H1 (cell line): ENCODE results near the gene ZNF473. TPM values are rescaled to one million over a fixed set of nuclear protein-coding genes. Genes with fewer than 3 reads are reported as not detected.

ENCODE experiments used
- CTCF ChIA-PET: fragments of 300-600 bp; sonication (Branson Sonifier 250); formaldehyde crosslinking; loops from one replicate; lab custom pipeline; 2021; ENCODE audit not compliant: partially characterized antibody; lab: Charles Lee
- POLR2A ChIA-PET: fragments of 300-600 bp; sonication (Branson Sonifier 250); formaldehyde crosslinking; loops from one replicate; lab custom pipeline; 2021; ENCODE audit warnings: inconsistent platforms; ENCODE audit not compliant: partially characterized antibody; lab: Charles Lee
- DNase-seq, 2 experiments: peaks; one replicate each; pipeline versions ENCODE4 v3.0.0 to v3.0.0-alpha.2; 2010 to 2022; ENCODE audit warnings: low spot score in 2 of 2, low read depth in 1 of 2, mixed read lengths in 1 of 2
- FAIRE-seq: peaks from 2 replicates; lab custom pipeline; 2011; peaks lifted over from hg19 to GRCh38; lab: Jason Lieb, UNC
- H2AFZ ChIP-seq: 2 replicates; pipeline ENCODE4 v1.8.1; 2012; ENCODE audit warnings: low read length, inconsistent platforms
- H2AK5ac ChIP-seq: 2 replicates; pipeline ENCODE4 v1.6.1; 2013; ENCODE audit warnings: low read depth, low read length
- H2BK120ac ChIP-seq: replicated peaks from 2 replicates; pipeline ENCODE3; 2013; ENCODE audit warnings: low read depth, low read length, inconsistent platforms
- H2BK12ac ChIP-seq: 2 replicates; pipeline ENCODE4 v1.6.1; 2013; ENCODE audit warnings: low read depth, low read length
- H2BK15ac ChIP-seq: 2 replicates; pipeline ENCODE4 v1.6.1; 2013; ENCODE audit warnings: low read length
- H2BK20ac ChIP-seq: 2 replicates; pipeline ENCODE4 v1.6.1; 2013; ENCODE audit warnings: low read length
- H2BK5ac ChIP-seq: 2 replicates; pipeline ENCODE4 v1.6.1; 2013; ENCODE audit warnings: low read depth, low read length
- H3K14ac ChIP-seq: 2 replicates; pipeline ENCODE4 v1.6.1; 2013; ENCODE audit warnings: inconsistent platforms; ENCODE audit not compliant: insufficient read length
- H3K18ac ChIP-seq: 2 replicates; pipeline ENCODE4 v1.6.1; 2013; ENCODE audit warnings: low read length; ENCODE audit errors: extremely low read depth
- H3K23ac ChIP-seq: 2 replicates; pipeline ENCODE4 v1.6.1; 2013; ENCODE audit warnings: inconsistent platforms; ENCODE audit not compliant: insufficient read length
- H3K23me2 ChIP-seq: 2 replicates; pipeline ENCODE4 v1.6.1; 2013; ENCODE audit warnings: low read depth, low read length
- H3K27ac ChIP-seq: 2 replicates; pipeline ENCODE4 v1.6.1; 2011; ENCODE audit warnings: low read depth, low read length, inconsistent platforms
- H3K27me3 ChIP-seq, 4 experiments: replicated peaks in 1 of 4; 1 replicate in 1 of 4; 2 replicates in 3 of 4; pipeline versions ENCODE4 v1.6.1 to v1.8.1; 2011 to 2013; ENCODE audit warnings: low read length in 3 of 4, mild to moderate bottlenecking in 3 of 4, inconsistent platforms in 2 of 4, mixed read lengths in 2 of 4, moderate library complexity in 1 of 4; ENCODE audit not compliant: control insufficient read depth in 3 of 4, insufficient read depth in 3 of 4; ENCODE audit errors: extremely low read depth in 1 of 4
- H3K36me3 ChIP-seq, 4 experiments: 2 replicates each; pipeline versions ENCODE4 v1.6.1 to v1.8.1; 2011 to 2013; ENCODE audit warnings: mild to moderate bottlenecking in 4 of 4, low read length in 3 of 4, moderate library complexity in 2 of 4, control low read depth in 1 of 4, inconsistent platforms in 1 of 4; ENCODE audit not compliant: insufficient read depth in 4 of 4, control insufficient read depth in 2 of 4
- H3K4ac ChIP-seq: replicated peaks from 2 replicates; pipeline ENCODE3; 2013; ENCODE audit warnings: low read length, low read depth, mixed read lengths, inconsistent platforms; ENCODE audit not compliant: insufficient read length
- H3K4me1 ChIP-seq, 4 experiments: replicated peaks in 1 of 4; 1 replicate in 1 of 4; 2 replicates in 3 of 4; pipeline versions ENCODE4 v1.6.1 to v1.8.1; 2011 to 2013; ENCODE audit warnings: low read length in 3 of 4, inconsistent platforms in 2 of 4, mixed read lengths in 1 of 4; ENCODE audit not compliant: insufficient read depth in 4 of 4, control insufficient read depth in 3 of 4
- H3K4me2 ChIP-seq, 2 experiments: 2 replicates each; pipeline versions ENCODE4 v1.6.1 to v1.8.1; 2011 to 2013; ENCODE audit warnings: low read depth in 2 of 2, low read length in 2 of 2, control low read depth in 1 of 2, inconsistent platforms in 1 of 2, mild to moderate bottlenecking in 1 of 2; ENCODE audit not compliant: insufficient read depth in 1 of 2
- H3K4me3 ChIP-seq, 4 experiments: fragments of 200-600, 300-600 bp in 1 of 4; sonication (generic), shearing (Covaris generic), sonication (Bioruptor Twin) in 1 of 4; 2 replicates each; pipeline versions ENCODE4 v1.5.1 to v1.8.1; 2011 to 2016; ENCODE audit warnings: low read length in 4 of 4, low read depth in 3 of 4, control low read depth in 2 of 4, inconsistent platforms in 2 of 4, mild to moderate bottlenecking in 2 of 4, mixed read lengths in 1 of 4, moderate library complexity in 1 of 4; ENCODE audit not compliant: insufficient read depth in 2 of 4; ENCODE audit errors: extremely low read depth in 1 of 4
- H3K56ac ChIP-seq: replicated peaks from 2 replicates; pipeline ENCODE3; 2013; ENCODE audit warnings: low read depth, mild to moderate bottlenecking, mixed read lengths, low read length, inconsistent platforms; ENCODE audit not compliant: insufficient read length
- H3K79me1 ChIP-seq: 2 replicates; pipeline ENCODE4 v1.6.1; 2013; ENCODE audit warnings: low read depth, low read length, control low read depth
- H3K79me2 ChIP-seq, 2 experiments: 2 replicates each; pipeline versions ENCODE4 v1.6.1 to v1.8.1; 2012 to 2013; ENCODE audit warnings: low read length in 2 of 2, mild to moderate bottlenecking in 2 of 2, inconsistent platforms in 1 of 2; ENCODE audit not compliant: insufficient read depth in 2 of 2, control insufficient read depth in 1 of 2
- H3K9ac ChIP-seq, 4 experiments: replicated peaks in 1 of 4; 1 replicate in 1 of 4; 2 replicates in 3 of 4; pipeline versions ENCODE4 v1.6.1 to v1.8.1; 2011 to 2013; ENCODE audit warnings: low read depth in 3 of 4, low read length in 3 of 4, control low read depth in 2 of 4, mild to moderate bottlenecking in 2 of 4, moderate library complexity in 2 of 4, inconsistent platforms in 1 of 4; ENCODE audit errors: extremely low read depth in 1 of 4
- H3K9me3 ChIP-seq, 2 experiments: 2 replicates each; pipeline versions ENCODE4 v1.6.1 to v1.8.1; 2012 to 2013; ENCODE audit warnings: mild to moderate bottlenecking in 2 of 2, moderate library complexity in 2 of 2, control low read depth in 1 of 2, inconsistent platforms in 1 of 2, low read depth in 1 of 2, low read length in 1 of 2, mixed read lengths in 1 of 2; ENCODE audit not compliant: insufficient read depth in 2 of 2
- H4K20me1 ChIP-seq, 2 experiments: replicated peaks in 1 of 2; 2 replicates each; pipeline versions ENCODE3 to v1.8.1; 2011 to 2013; ENCODE audit warnings: inconsistent platforms in 2 of 2, low read length in 2 of 2, mild to moderate bottlenecking in 1 of 2; ENCODE audit not compliant: insufficient read depth in 2 of 2, control insufficient read depth in 1 of 2
- H4K5ac ChIP-seq: 2 replicates; pipeline ENCODE4 v1.6.1; 2013; ENCODE audit warnings: low read length, low read depth, mixed read lengths, inconsistent platforms; ENCODE audit not compliant: insufficient read length
- H4K8ac ChIP-seq: 2 replicates; pipeline ENCODE4 v1.8.0; 2013; ENCODE audit warnings: mild to moderate bottlenecking, moderate library complexity, low read length, inconsistent platforms; ENCODE audit not compliant: insufficient read depth; ENCODE audit errors: extremely low read depth
- H4K91ac ChIP-seq: replicated peaks from 2 replicates; pipeline ENCODE3; 2013; ENCODE audit warnings: low read length, mixed read lengths, inconsistent platforms; ENCODE audit not compliant: insufficient read length
- CHD2 ChIP-seq: IDR thresholded peaks from 2 replicates; pipeline ENCODE4 v1.6.1; 2012; ENCODE audit warnings: low read length, improper control_type of control experiment
- CREB1 ChIP-seq: IDR thresholded peaks from 2 replicates; pipeline ENCODE4 v1.6.1; 2012; ENCODE audit warnings: inconsistent platforms
- KDM5A ChIP-seq: fragments of 200-600 bp; IDR thresholded peaks from 2 replicates; pipeline ENCODE4 v1.7.1; 2012; ENCODE audit warnings: mild to moderate bottlenecking, low read length, inconsistent platforms, mixed read lengths
- POLR2AphosphoS5 ChIP-seq: IDR thresholded peaks from 2 replicates; pipeline ENCODE4 v1.6.1; 2011; ENCODE audit warnings: low read depth, low read length
- POU5F1 ChIP-seq: IDR thresholded peaks from 2 replicates; pipeline ENCODE4 v1.6.1; 2011; ENCODE audit warnings: low read depth, mild to moderate bottlenecking, low read length, moderate library complexity
- RAD21 ChIP-seq, 2 experiments: IDR thresholded peaks in 1 of 2; conservative IDR thresholded peaks in 1 of 2; 2 replicates each; pipeline ENCODE4 v1.6.1; 2011; ENCODE audit warnings: low read depth in 2 of 2, low read length in 2 of 2, improper control_type of control experiment in 1 of 2, inconsistent platforms in 1 of 2, mild to moderate bottlenecking in 1 of 2, moderate library complexity in 1 of 2
- SP4 ChIP-seq: IDR thresholded peaks from 2 replicates; pipeline ENCODE4 v1.6.1; 2012; ENCODE audit warnings: low read length, inconsistent platforms
- WGBS, 2 experiments: shearing (Covaris generic) in 1 of 2; methylation state at CpG; one replicate each; pipeline versions ENCODE4 v1.1.6 to v1.1.7; 2013 to 2015; ENCODE audit warnings: low lambda C conversion rate in 2 of 2, mixed read lengths in 2 of 2, inconsistent platforms in 1 of 2, low coverage in 1 of 2, missing lambda C conversion rate in 1 of 2; ENCODE audit not compliant: insufficient replicate concordance in 2 of 2, insufficient coverage in 1 of 2, insufficient read length in 1 of 2; ENCODE audit errors: extremely low coverage in 1 of 2, missing lambda C conversion rate in 1 of 2; 5-methylcytosine and 5-hydroxymethylcytosine counted together
- polyA plus RNA-seq, 7 experiments: library from polyadenylated mRNA; depleted of rRNA in 3 of 7; stranded (reverse) in 5 of 7; unstranded in 2 of 7; fragments of >200 nt in 5 of 7; fragments of 200-250 nt in 2 of 7; gene quantifications; 1 replicate in 5 of 7; 2 replicates in 1 of 7; 4 replicates in 1 of 7; pipeline versions ENCODE4 v1.2.1 to v1.2.3, GENCODE V29; 2011 to 2013; ENCODE audit warnings: missing spikeins in 2 of 7, mixed read lengths in 2 of 7
- total RNA-seq: library from RNA; stranded (reverse); fragmentation: NEBNext Ultra II Directional; extraction: Animal tissue kit (Norgen Biotek cat#: 25700); gene quantifications from 2 replicates; pipeline ENCODE4 v1.2.1, GENCODE V29; 2021

ZNF473 gene
- total and polyA plus RNA-seq, 2 of the 8 experiments (the other 6 are each of a cell fraction or from before 2014, with no cell fraction given), result 5.2 to 11.7 TPM

DNA sequence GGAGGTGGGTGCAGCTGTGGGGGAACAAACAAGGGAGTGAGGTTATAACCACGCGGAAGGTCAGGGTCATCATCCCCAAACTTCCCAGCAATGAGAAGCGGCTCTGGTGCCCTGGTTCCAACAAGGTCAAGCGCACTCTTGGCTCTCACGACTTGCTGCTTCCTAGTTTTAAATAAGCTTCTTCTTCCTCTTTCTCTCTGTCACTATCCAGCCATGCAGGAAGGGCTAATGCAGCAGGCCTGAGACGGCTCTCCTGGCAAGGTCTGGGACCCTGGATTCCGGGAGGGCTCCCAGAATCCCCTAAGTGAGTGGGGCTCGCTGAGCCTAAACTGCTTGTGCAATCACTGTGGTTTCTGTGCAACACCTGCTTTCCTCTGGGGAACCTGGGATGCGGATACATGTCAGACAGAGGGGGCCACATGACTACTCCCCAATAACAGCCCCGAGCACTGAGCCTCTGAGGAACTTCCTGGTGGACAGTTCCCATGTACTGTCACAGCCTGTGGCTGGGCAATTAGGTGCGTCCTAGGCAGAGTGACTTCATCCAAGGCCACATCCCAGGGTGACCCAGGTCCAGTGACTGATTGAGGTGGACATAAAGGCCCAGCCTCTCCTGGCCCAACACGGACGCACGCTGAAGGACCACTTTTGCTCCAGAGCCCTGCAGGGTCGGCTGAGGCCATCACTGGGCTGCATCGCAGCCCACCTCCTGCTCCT, 24.8 kb upstream of the ZNF473 start:
- peaks cover 0 to 7% (median 2%) of the 10 kb centered on the region in 4 experiments; a peak in 3 of 8 replicates for H3K36me3 ChIP-seq
- H3K27ac ChIP-seq, result no peak overlapping the region
- WGBS, 2 experiments, result 87% methylated on average over 16 of the region's 16 CpGs; no CpG with 5 or more reads in 1 of the 2 experiments
- no peak overlapping the region for H3K23ac ChIP-seq
- no peak for TF ChIP-seq CHD2
- no peak for TF ChIP-seq KDM5A
- no peak for TF ChIP-seq POU5F1
- no peak for TF ChIP-seq POLR2AphosphoS5
- TF ChIP-seq RAD21 (IDR thresholded peaks at IDR 0.05 in 1 of 2, conservative IDR thresholded peaks at IDR 0.05 in 1 of 2; ENCODE audit: low read depth in 2 of 2, low read length in 2 of 2), result no peak
- TF ChIP-seq SP4, result no peak
- TF ChIP-seq CREB1, result no peak
- H3K79me2 ChIP-seq, result no peaks in the 10 kb centered on the region
- H3K9me3 ChIP-seq, result no peaks in the 10 kb centered on the region
- H3K23me2 ChIP-seq, result no peaks in the 10 kb centered on the region
- no peak overlapping the region for H4K91ac ChIP-seq
- no peak overlapping the region for H3K9ac ChIP-seq
- POLR2A ChIA-PET, result interaction anchor here (1.2 kb wide), 1 partner anchor 17 kb away, joined by 3 read pairs; no protein-coding TSS in a partner anchor
- H3K27me3 ChIP-seq, result no peaks in the 10 kb centered on the region
- no peak overlapping the region for H2BK5ac ChIP-seq
- H3K18ac ChIP-seq, result no peak overlapping the region
- H3K4ac ChIP-seq, result no peak overlapping the region
- H3K4me1 ChIP-seq, result no peaks in the 10 kb centered on the region
- H3K4me2 ChIP-seq, result no peak overlapping the region
- H4K20me1 ChIP-seq, result peaks cover 0 to 3% of the 10 kb centered on the region in 2 experiments
- no peak overlapping the region for H2AK5ac ChIP-seq
- no peak overlapping the region for H4K8ac ChIP-seq
- H3K14ac ChIP-seq, result no peak overlapping the region
- no peak overlapping the region for H2AFZ ChIP-seq
- H3K79me1 ChIP-seq, result no peaks in the 10 kb centered on the region
- no peak overlapping the region for H2BK120ac ChIP-seq
- CTCF ChIA-PET, result interaction anchor here (1.0 to 3.1 kb wide), 4 partner anchors 14 to 64 kb away, joined by 3 to 16 read pairs (median 4); no protein-coding TSS in a partner anchor
- FAIRE-seq (no peak), DNase-seq (no peak)
- H2BK20ac ChIP-seq, result no peak overlapping the region
- no peak overlapping the region for H2BK12ac ChIP-seq
- no peak overlapping the region for H3K4me3 ChIP-seq
- no peak overlapping the region for H2BK15ac ChIP-seq
- no peak overlapping the region for H4K5ac ChIP-seq
- no peak overlapping the region for H3K56ac ChIP-seq
